Measurements from ENCODE around the gene C5orf34.

GRCh38 chr5:43467100-43467499, 47.8 kb downstream of the C5orf34 start:
- TF ChIP-seq CTCF (IDR thresholded peaks at IDR 0.05; ENCODE audit: poor library complexity, severe bottlenecking) (no peak), POLR2AphosphoS5 (IDR thresholded peaks at IDR 0.05) (no peak)

Data from neural cell (in vitro differentiated cells).